Testis (tissue), 3 donors: ENCODE results near the gene GTPBP6. TPM values are rescaled to one million over a fixed set of nuclear protein-coding genes. Genes with fewer than 3 reads are reported as not detected.
"Not testable (repeated sequence)": the region's sequence is repeated elsewhere in the genome, so short reads cannot be mapped to it uniquely, and the experiment has no call there.

Experiments
- DNase-seq: peaks from one replicate; pipeline ENCODE4 v3.0.0-alpha.2; 2019
- H3K27ac ChIP-seq, 2 donors: fragments of 200-600 bp; sonication (generic); one replicate each; pipeline ENCODE4 v1.5.1; 2019
- H3K27me3 ChIP-seq: fragments of 200-600 bp; sonication (generic); one replicate; pipeline ENCODE4 v1.5.1; 2019
- H3K36me3 ChIP-seq: fragments of 200-600 bp; sonication (generic); one replicate; pipeline ENCODE4 v1.5.1; 2017; ENCODE audit warnings: low read depth; ENCODE audit errors: missing control alignments
- H3K4me1 ChIP-seq: fragments of 200-600 bp; sonication (generic); one replicate; pipeline ENCODE4 v1.5.1; 2019
- H3K4me3 ChIP-seq, 2 donors: fragments of 200-600 bp; sonication (generic); one replicate each; pipeline ENCODE4 v1.5.1; 2017 to 2019
- H3K9me3 ChIP-seq: fragments of 200-600 bp; sonication (generic); one replicate; pipeline ENCODE4 v1.5.1; 2017
- POLR2A ChIP-seq: fragments of 450-650 bp; IDR thresholded peaks from one replicate; pipeline ENCODE4 v1.6.1; 2017; ENCODE audit warnings: antibody characterized with exemption, mild to moderate bottlenecking, moderate library complexity
- WGBS, 2 donors: methylation state at CpG; one replicate each; pipeline ENCODE4 v1.1.5; 2018; 5-methylcytosine and 5-hydroxymethylcytosine counted together
- intact Hi-C: fragments of 100-400 bp; cut with DNase I; formaldehyde crosslinking; loops from one replicate; pipeline ENCODE4 v1.15.1; 2023; ENCODE audit warnings: low total_unique reads
- polyA plus RNA-seq: library from polyadenylated mRNA; stranded (reverse); fragments of 350-450 nt; fragmentation: Illumina TruSeq; extraction: RNeasy Lipid Tissue Mini Kit (QIAGEN cat#74804); gene quantifications from one replicate; pipeline ENCODE4 v1.2.3, GENCODE V29; 2014; ENCODE audit warnings: low read depth, low replicate concordance; ENCODE audit not compliant: insufficient read depth
- total RNA-seq, 2 donors: library from RNA; depleted of rRNA; stranded (reverse); fragments of >200 nt; gene quantifications; one replicate each; pipeline ENCODE4 v1.2.3, GENCODE V29; 2016
- TF ChIP-seq, protein P1 (sequence below), 3 experiments: fragments of 450-650 bp in 2 of 3; fragments of 200-600 bp in 1 of 3; sonication (generic) in 1 of 3; IDR thresholded peaks; one replicate each; pipeline ENCODE4 v1.5.1; 2016 to 2019; ENCODE audit warnings: antibody characterized with exemption in 3 of 3, mild to moderate bottlenecking in 2 of 3, moderate library complexity in 1 of 3

GTPBP6 gene
- total and polyA plus RNA-seq, 3 donors from 2014 or later: 38.0 to 74.3 (median 43.8) TPM

- WGBS, 2 donors: 11 to 38% methylated on average over 10 to 25 of the region's 28 CpGs
- intact Hi-C loops: no loop called here
- H3K36me3 ChIP-seq: no peaks in the 10 kb centered on the region
- no peak overlapping the region for H3K4me3 ChIP-seq
- DNase-seq: no peak
- no peaks in the 10 kb centered on the region for H3K9me3 ChIP-seq
- TF ChIP-seq POLR2A: no peak
- TF ChIP-seq, protein P1, sequence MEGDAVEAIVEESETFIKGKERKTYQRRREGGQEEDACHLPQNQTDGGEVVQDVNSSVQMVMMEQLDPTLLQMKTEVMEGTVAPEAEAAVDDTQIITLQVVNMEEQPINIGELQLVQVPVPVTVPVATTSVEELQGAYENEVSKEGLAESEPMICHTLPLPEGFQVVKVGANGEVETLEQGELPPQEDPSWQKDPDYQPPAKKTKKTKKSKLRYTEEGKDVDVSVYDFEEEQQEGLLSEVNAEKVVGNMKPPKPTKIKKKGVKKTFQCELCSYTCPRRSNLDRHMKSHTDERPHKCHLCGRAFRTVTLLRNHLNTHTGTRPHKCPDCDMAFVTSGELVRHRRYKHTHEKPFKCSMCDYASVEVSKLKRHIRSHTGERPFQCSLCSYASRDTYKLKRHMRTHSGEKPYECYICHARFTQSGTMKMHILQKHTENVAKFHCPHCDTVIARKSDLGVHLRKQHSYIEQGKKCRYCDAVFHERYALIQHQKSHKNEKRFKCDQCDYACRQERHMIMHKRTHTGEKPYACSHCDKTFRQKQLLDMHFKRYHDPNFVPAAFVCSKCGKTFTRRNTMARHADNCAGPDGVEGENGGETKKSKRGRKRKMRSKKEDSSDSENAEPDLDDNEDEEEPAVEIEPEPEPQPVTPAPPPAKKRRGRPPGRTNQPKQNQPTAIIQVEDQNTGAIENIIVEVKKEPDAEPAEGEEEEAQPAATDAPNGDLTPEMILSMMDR (IDR thresholded peaks at IDR 0.05): no peak
- peaks cover 4% of the 10 kb centered on the region for H3K4me1 ChIP-seq
- no peaks in the 10 kb centered on the region for H3K27me3 ChIP-seq
- no peak overlapping the region for H3K27ac ChIP-seq
These were observed 12.1 kb upstream of the GTPBP6 start for GRCh38 chrX:330726-331150.

DNA sequence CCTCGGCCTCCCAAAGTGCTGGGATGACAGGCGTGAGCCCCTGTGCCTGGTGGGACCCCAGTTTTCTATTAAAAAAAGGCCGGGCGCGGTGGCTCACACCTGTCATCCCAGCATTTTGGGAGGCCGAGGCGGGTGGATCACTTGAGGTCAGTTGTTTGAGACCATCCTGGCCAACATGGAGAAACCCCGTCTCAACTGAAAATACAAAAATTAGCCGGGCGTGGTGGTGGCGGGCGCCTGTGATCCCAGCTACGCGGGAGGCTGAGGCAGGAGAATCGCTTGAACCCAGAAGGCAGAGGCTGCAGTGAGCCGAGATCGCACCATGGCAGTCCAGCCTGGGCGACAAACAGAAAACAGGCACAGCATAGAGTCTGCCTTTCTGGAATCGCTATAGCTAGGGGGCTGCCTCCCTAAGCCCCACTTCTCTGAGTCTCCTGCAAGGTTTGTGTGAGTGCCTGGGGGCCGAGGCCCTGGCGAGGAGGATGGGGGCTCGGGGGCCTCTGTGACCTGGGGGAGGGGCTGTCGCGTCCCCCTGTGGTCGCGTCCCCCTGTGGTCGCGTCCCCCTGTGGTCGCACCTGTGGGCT is 11.6 kb upstream of the GTPBP6 start:
- H3K36me3 ChIP-seq, H3K27ac ChIP-seq, H3K9me3 ChIP-seq, intact Hi-C loops, H3K4me3 ChIP-seq, DNase-seq, H3K27me3 ChIP-seq, H3K4me1 ChIP-seq: not testable (repeated sequence)
- 74 to 78% methylated on average over 24 to 29 of the region's 29 CpGs for WGBS, 2 donors

GRCh38 chrX:329291-329910 is 10.8 kb upstream of the GTPBP6 start:
- peaks cover 4% of the 10 kb centered on the region for H3K4me1 ChIP-seq
- H3K27me3 ChIP-seq: no peaks in the 10 kb centered on the region
- H3K4me3 ChIP-seq: no peak overlapping the region
- TF ChIP-seq, protein P1 (IDR thresholded peaks at IDR 0.05): no peak
- TF ChIP-seq POLR2A: no peak
- 86 to 89% methylated on average over 5 to 17 of the region's 23 CpGs for WGBS, 2 donors
- H3K36me3 ChIP-seq: no peaks in the 10 kb centered on the region
- no peaks in the 10 kb centered on the region for H3K9me3 ChIP-seq
- no peak overlapping the region for H3K27ac ChIP-seq
- no peak for DNase-seq
- intact Hi-C loops: no loop called here

GRCh38 chrX:327660-328126 is 9.1 kb upstream of the GTPBP6 start:
- H3K4me3 ChIP-seq: no peak overlapping the region
- no peaks in the 10 kb centered on the region for H3K27me3 ChIP-seq
- H3K9me3 ChIP-seq: no peaks in the 10 kb centered on the region
- 65 to 76% methylated on average over 15 to 25 of the region's 33 CpGs for WGBS, 2 donors
- H3K27ac ChIP-seq: no peak overlapping the region
- intact Hi-C loops: no loop called here
- no peaks in the 10 kb centered on the region for H3K36me3 ChIP-seq
- TF ChIP-seq, protein P1 (IDR thresholded peaks at IDR 0.05): no peak
- TF ChIP-seq POLR2A: no peak
- DNase-seq: no peak
- H3K4me1 ChIP-seq: peaks cover 4% of the 10 kb centered on the region

GRCh38 chrX:324664-325063 is 6.1 kb upstream of the GTPBP6 start:
- H3K9me3 ChIP-seq, H3K36me3 ChIP-seq, DNase-seq, H3K4me3 ChIP-seq, H3K27ac ChIP-seq, H3K27me3 ChIP-seq, intact Hi-C loops: not testable (repeated sequence)
- H3K4me1 ChIP-seq: peaks cover 11% of the 10 kb centered on the region
- 81 to 83% methylated on average over 14 of the region's 14 CpGs for WGBS, 2 donors
